Amniotic stem cell (primary cell): Measurements from ENCODE around the gene PEX26.
A peak's percentile ranks its signal among the peaks of the same experiment; 100 is the strongest.
"Not testable (repeated sequence)": the region's sequence is repeated elsewhere in the genome, so short reads cannot be mapped to it uniquely, and the experiment has no call there.

Experiments
- DNase-seq: peaks from one replicate; lab custom pipeline; 2025; lab: John Stamatoyannopoulos, UW

The PEX26 gene

DNA sequence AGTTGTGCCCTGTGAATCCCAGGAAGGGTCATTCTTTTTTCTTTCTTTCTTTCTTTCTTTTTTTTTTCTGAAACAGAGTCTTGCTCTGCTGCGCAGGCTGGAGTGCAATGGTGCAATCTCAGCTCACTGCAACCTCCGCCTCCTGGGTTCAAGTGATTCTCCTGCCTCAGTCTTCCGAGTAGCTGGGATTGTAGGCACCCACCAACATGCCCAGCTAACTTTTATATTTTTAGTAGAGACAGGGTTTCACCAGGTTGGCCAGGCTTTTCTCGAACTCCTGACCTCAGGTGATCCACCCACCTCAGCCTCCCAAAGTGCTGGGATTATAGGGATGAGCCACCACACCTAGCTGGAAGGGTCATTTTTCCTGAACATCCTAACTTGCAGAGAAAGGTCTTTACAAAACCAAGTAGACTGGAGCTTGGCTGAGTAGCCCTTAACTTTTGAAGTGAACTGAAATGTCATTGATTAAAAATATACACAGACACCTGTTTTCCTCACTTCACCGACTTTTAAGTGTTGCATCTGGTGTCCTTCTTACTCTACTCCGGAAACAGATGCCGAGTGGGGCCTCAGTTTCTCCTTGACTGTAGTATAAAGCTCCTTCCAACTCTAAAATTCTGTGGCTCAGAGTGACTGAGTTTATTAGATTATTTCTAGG is 6.4 kb upstream of the PEX26 start:
- DNase-seq = not testable (repeated sequence)

DNA sequence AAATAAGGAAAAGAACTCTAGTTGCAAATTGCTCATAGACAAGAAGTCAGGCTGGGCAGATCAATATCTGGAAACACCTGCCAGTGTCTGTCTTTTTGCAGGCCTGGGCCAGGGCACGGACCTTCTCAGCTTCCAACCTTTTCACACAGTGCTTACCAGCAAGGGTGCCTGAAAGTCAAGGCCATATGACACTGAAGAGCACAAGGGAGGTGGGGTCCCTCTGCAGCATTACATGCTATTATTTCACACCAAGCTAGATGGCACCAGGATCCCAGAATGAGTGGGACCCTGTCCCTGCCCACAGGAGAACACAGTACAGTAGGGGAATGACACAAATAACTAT is 5.9 kb upstream of the PEX26 start:
- no peak for DNase-seq

DNA sequence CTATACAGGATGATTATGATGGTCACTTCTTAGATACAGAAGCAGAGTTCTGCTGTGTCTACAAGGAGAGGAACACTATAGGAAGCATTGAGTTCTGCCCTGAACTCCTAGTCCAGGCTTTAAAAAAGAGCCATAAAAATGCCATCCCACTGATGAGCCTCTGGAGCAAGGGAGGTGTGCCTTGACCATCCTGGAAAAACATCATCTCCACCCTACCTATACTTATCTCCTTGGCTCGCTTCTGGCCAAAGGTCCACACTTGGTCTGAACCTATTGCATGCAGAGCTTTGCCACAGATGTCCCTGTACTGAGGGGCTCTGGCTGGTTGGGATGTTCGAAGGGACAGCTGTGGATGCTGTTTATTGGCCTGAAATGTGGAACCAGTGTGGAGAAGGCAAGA is 4.3 kb upstream of the PEX26 start:
- DNase-seq = no peak

DNA sequence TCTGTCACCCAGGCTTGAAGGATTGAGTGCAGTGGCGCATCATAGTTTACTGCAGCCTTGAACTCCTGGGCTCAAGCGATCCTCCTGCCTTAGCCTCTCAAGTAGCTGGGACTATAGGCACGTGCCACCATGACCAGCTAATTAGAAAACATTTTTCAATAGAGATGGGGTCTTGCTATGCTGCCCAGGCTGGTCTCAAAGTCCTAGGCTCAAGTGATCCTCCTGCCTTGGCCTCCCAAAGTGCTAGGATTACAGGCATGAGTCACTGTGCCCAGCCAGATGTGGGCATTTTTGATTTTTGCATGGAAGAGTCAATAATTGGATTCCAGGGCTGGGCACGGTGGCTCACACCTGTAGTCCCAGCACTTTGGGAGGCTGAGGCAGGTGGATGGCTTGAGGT is 3.9 kb upstream of the PEX26 start:
- DNase-seq = not testable (repeated sequence)

DNA sequence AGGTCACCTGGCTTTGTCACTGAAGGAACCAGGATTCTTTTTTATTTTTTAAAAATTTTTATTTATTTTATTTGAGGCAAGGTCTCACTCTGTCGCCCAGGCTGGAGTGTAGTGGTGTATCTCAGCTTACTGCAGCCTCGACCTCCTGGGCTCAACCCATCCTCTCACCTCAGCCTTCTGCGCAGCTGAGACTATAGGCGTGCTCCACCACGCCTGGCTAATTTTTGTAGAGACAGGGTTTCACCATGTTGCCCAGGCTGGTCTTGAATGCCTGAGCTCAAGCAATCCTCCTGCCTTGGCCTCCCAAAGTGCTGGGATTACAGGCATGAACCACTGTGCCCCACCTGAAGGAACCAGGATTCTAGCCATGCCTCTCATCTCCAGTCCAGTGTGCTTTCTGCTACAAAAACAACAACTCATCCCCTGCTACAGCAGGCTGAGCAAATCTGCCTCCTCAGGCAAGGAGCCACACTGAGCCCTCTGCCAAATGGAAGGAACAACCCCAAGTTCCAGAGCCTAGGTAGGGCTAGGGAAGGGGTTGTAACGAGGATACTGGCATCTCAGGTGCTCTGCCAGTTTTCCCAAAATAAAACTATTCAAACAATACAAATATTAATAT is 2.6 kb upstream of the PEX26 start:
- no peak for DNase-seq

DNA sequence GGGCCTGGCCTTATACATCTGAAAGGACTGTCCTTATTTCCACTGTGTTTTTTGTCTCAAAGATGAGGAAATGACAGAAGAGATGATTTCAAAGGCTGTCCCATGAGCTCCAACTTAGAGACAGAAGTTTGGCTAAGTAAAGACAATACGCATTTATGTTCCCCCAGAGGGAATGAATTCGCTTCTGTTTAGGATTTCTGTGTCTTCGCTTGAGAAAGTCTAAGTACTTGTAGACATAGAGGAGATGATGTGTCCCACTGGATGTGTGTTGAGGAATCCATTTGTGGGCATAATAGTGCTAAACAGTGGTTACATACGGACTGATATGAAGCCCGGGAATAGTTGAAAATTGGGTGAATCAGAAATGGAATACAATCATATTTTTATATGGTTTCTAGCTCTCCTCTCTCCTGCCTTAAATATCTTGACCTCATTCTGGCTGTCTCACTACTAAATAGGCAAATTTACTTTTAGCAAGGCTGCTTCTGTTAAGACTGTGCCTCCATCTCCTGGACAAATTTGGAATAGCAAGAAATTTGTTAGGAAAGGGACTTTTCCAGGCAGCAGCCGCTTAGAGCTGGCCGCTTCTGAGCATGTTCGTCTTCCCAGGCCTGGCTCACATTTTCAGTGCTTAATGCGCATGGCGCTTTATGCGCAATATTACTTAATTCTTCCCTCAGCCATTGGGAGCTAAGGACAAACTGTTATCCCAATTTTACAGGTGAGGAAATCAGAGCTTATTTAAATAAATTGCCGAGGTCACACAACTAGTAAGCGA is 1.9 kb upstream of the PEX26 start:
- DNase-seq = peak; percentile 82

DNA sequence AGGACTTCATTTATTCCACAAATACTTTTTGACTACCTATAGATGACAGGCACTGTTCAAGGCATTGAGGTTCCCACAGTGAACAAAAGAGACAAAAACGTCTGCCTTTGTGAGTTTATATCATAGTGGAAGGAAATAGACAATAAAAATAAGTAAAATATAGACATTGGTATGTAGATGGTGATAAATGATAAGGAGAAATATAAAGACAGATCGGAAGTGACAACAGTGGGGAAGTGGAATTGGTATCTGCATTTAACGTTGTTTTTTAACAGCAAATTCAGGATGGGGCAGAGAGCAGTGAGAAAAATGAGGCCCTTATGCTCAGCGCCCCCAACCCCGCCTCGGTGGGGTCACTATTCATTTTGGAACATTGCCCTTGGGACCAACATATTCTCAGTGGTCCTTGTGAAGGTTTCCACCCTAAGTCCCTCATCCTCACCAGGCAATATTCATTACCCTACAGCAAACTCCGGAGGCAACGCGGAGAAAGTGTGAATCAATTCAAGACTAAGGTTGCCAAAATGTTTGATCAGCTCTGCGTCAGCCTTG is 627 bp upstream of the PEX26 start:
- DNase-seq = no peak

DNA sequence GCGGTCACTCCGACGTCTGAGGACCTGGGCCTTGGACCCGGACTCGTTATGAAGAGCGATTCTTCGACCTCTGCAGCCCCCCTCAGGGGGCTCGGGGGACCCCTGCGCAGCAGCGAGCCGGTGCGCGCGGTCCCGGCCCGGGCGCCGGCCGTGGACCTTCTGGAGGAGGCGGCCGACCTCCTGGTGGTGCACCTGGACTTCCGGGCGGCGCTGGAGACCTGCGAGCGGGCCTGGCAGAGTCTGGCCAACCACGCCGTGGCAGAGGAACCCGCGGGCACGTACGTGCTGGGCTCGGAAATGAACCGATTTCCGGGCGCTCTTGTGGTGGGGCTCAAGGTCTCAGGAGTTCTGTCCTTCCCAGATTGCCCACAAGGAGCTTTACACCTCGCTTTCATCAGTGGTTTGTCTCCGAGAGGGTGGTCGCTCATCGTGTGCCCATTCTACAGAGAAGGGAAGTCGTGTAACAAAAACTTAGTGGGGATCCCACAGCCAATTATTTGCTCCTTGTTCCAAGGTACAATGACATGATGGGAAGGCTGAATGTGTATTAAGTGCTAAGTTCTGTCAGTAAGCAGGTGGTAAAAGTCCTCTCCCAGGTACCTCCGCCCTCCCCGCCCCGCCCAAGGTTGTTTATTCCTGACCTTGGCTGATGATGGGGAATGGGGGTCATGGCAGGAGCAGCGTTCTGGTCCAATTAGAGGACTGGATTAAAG is 695 bp downstream of the PEX26 start:
- no peak for DNase-seq

DNA sequence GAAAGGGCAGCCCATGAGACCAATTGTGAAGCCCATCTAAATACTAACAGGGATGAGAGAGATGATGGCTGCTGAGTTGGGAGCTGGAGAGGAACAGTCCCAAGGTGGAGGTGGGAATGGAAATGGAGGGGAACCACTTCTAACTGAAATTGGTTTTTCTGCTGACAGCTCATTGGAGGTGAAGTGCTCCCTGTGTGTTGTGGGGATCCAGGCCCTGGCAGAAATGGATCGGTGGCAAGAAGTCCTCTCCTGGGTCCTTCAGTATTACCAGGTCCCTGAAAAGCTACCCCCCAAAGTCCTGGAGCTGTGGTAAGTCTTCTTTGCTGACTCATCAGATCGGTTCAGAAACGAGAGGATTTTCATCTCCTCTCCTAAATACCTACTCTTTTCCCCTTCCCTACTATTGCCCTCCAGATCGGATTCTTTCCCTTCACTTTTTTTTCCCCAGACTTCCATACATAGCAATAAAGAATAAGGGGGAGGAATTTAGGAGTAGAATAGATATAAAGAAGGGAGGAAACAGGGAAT is 2.0 kb downstream of the PEX26 start:
- no peak for DNase-seq

DNA sequence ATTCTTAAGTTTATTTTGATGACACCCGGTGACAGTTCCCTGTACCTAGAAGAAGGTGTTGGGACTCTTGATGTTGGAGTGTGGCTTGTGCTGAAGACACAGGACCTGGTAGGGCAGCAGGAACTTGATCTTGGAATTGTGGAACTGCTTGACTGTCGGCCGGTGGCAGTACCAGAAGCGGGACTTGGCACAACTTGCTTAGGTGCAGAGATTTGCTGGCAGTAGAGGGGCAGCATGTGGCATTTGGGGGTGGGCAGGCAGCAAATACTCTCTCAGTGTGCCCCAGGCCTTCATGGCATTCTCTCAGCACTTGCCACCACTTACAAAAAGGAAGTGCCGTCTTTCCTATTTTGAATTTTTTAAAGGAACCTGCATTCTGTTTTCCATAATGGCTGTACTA is 3.6 kb downstream of the PEX26 start:
- DNase-seq = no peak

DNA sequence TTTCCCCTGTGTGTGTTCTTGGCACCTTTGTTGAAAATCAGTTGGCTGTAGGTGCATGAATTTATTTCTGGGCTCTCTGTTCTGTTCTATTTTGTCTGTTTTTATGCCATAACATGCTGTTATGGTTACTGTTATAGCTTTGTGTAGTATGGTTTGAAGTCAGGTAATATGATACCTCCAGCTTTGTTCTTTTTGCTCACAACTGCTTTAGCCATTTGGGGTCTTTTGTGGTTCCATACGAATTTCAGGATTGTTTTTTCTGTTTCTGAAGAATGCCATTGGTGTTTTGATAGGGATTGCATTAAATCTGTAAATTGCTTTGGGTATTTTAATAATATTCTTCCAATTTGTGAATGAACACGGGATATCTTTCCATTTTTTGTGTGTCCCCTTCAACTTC is 4.7 kb downstream of the PEX26 start:
- DNase-seq = no peak

DNA sequence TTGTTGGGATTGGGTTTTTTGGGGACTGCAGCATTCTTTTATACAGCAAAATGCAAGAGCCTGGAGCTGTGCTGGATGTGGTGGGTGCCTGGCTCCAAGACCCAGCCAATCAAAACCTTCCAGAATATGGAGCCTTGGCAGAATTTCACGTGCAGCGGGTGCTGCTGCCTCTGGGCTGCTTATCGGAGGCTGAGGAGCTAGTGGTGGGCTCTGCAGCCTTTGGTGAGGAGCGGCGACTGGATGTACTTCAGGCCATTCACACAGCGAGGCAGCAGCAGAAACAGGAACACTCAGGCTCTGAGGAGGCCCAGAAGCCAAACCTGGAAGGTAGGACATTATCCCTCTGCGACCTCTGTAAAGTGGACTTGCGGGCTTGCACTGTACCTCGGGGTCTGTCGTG is 5.6 kb downstream of the PEX26 start:
- DNase-seq = no peak

DNA sequence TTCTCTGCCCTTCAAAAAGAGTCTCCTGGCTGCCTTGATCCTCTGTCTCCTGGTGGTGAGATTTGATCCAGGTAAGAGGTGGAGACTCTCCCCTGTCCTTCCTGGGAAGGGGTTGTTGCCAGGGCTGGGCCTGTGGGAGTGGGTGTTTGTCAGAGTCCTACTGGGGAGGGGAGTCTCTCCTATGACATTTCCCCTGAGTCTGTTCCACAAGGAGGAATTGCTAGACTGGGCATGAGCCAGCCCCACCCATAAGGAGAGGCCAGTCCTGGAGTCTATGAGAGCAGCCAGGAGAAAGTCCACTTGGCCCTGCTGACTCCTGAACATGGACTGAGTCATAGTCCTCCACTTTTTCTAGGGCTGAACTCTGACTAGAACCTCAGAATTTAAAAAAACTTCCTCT is 7.4 kb downstream of the PEX26 start:
- DNase-seq = no peak

DNA sequence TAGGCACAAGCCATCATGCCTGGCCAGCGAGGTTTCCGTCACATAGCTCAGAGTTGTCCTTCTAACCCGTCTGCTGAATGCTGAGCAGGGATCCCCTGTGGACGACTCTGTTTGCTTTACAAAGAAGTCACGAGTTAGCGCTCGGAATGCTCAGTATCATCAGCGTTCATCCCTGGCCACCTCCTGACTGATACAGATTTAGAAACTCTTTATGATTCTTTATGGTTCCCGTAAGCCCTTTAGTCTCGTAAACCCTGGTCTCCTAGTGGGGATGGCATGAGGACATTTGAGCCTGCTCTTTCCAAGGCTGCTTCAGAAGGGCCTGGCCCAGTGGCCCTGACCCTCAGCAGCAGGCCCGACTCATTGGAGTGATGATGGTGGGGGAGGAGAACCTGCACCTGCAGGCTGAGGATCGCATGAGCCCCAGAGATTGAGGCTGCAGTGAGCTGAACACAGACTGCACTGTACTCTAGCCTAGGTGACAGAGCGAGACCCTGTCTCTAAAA is 9.6 kb downstream of the PEX26 start:
- no peak for DNase-seq

DNA sequence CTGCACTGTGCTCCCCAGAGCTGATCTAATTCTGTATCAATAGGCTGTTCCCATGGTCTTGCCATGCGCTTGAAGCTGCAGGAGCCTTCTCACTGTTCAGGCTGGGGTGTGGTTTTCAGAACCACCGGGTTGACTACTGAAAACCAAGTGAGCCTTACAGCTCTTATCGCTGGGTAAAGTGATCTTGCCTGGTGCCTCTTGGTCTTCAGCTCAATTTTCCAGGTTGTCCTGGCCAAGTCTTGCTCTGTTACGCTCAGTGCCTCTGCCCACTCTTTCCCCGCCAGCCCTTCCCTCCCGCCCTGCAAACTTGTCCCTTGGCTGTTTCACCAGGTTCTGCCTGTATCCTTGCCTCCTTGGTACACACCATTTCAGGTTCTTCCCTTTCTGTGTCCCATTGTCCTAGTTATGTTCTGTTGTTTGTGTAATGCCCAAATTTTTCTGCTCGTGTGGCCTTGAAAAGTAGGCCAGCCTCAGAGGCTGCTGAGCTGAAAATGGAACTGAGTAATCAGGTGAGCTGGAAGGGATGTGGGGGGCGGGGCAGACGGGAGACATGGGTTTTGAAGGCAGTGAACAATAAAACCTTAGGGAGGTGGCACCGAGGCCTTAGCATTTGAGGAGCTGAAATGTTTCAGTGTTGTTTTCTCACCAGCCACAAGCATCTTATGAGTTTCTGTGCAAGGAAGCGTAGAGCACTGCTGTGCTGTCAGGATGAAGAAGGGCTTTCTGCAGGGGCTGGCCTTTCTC is 11.2 kb downstream of the PEX26 start:
- no peak for DNase-seq

DNA sequence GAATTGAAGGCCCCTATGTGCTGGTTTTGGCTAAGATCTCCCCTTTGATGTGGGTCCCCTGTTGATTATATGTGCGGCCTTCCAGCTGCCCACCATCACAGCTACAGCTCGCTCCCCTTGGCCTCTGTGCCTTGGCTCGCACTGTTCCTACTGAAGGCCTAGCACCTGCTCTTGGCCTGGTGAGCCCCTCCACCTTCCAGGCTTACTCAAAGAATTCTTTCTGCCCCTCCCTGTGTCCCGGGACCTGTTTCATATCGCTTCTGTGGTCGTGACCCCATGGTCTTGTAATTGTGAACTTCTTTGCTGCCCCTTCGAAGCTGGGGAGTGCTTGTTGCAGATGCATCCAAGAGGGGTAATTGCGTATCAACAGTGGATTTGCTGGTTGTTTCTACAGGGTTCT is 12.5 kb downstream of the PEX26 start:
- no peak for DNase-seq

DNA sequence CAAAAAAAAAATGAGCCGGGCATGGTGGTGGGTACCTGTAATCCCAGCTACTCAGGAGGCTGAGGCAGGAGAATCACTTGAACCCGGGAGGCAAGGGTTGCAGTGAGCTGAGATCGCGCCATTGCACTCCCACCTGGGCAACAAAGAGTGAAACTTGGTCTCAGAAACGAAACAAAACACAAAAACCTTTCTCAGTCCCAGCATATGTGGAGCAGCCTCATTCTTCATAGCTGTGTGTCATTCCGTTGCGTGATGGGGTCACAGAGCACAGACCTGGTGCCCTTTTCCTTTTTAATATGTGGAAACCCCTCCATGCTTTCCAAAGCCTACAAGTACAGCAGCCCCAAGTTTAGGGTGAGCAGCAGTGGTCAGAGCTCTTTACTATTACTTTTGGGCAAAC is 13.7 kb downstream of the PEX26 start:
- DNase-seq = no peak

DNA sequence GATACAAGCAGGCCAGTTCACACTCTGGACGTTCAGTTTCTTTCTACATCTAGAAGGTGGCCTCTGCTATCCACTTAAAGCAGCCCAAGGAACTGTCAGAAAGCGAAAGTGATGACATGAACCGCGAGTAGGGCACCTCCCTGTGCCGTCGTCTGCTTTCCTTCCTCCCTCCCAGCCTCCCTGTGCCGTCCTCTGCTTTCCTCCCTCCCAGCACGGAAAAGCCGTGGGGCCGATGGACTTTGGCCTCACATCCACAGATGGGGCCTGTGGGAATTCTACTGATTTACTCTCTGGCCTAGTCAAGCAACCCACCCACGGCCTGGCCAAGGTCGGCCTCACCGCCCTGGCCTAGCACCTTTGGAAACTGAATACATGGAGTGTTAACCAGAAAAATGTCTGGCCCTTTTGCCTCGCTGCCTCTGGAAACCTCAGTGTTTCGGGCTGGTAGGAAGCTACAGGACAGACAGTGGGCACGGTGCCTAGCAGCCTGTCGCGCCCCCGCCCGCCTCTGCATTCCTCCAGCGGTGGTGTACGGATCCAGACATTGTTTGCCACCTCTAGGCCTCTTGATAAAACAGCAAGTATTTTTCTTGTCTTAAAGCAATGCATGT is 14.2 kb downstream of the PEX26 start:
- no peak for DNase-seq

DNA sequence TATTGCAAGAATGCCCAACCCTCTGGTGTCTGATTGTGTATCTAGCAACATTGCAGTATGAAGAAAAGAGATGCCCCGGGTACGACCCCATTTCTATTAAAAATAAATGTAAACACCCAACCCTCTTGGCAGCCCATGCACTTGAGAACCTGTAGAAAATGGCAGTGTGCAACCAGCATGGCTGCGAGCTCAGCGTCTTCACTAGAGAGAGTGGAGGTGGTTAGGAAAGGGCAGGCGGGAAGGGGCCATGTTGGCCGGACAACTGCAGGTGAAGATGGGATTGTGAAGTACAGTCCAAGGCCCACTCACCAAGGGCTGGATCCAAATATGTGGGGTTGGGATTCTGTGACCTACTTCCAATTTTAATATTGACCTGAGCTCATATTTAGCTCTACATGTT is 15.9 kb downstream of the PEX26 start:
- DNase-seq = no peak

DNA sequence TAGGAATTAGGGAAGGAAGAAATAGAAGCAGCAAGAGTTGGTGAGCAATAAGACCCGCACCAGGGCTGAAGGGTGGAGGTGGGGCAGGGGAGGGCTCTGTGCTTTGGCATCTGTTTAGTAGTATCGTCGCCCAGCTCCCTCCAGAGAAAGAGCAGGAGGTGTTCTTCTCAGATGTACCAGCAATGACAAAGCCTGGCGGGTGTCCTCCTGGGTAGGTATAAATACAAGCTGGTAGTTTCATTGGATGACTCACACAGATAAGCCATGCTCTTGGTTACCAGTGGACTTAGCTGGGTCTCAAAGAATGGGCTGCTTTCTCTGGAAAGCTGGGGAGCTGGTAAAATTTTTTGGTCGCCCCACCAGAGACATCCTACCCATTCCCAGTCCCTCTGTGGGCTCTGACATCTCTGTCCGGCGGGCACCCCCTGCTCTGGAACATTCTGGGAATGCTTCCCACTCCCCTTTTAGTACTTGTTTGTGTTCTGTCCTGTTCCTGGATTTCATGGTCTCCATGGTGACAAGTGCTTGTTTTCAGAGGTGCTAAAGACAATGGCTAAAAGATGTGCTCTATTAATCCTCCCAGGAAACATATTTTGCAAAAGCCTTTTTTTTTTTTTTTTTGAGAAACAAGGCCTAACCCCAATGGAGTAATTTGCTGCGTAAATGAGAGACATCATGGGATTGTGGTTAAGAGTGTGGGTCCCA is 17.5 kb downstream of the PEX26 start:
- DNase-seq = no peak
